Right renal cortex interstitium (tissue), 3 donors: ENCODE results near the gene ADAM15. TPM values are rescaled to one million over a fixed set of nuclear protein-coding genes. Genes with fewer than 3 reads are reported as not detected.

Source experiments
- DNase-seq, 3 donors: peaks; one replicate each; pipeline ENCODE4 v3.0.0-alpha.2; 2013; ENCODE audit warnings: low read depth in 3 of 3, low spot score in 2 of 3
- polyA plus RNA-seq, 3 donors: library from polyadenylated mRNA; unstranded; fragments of 120-200 nt; gene quantifications; one replicate each; pipeline ENCODE4 v1.2.1, GENCODE V29; 2013; ENCODE audit not compliant: insufficient read length in 3 of 3

ADAM15 gene
- polyA plus RNA-seq, 3 donors = 36.5 to 37.6 (median 36.8) TPM

GRCh38 chr1:155110381-155110780 is 59.3 kb downstream of the ADAM15 start:
- no peak for DNase-seq

- no peak for DNase-seq
Measured at GRCh38 chr1:155110826-155111225, 59.7 kb downstream of the ADAM15 start.

Other genes with a start within 250 kb of the ADAM15 start
- gene KCNN3, start 181.0 kb upstream of the ADAM15 start, polyA plus RNA-seq = 1 to 10 TPM; 2.0 to 2.8 (median 2.4) TPM
- 10 to 100 TPM; 42.2 to 43.6 (median 43.3) TPM for gene PMVK, start 114.6 kb upstream of the ADAM15 start, polyA plus RNA-seq
- 10 to 100 TPM; 67.1 to 71.0 (median 67.8) TPM for gene PBXIP1, start 95.2 kb upstream of the ADAM15 start, polyA plus RNA-seq
- 10 to 100 TPM; 41.8 to 46.5 (median 42.6) TPM for gene PYGO2, start 89.5 kb upstream of the ADAM15 start, polyA plus RNA-seq
- 10 to 100 TPM; 74.7 to 82.3 (median 76.1) TPM for gene SHC1, start 80.6 kb upstream of the ADAM15 start, polyA plus RNA-seq
- 100 to 1,000 TPM; 102 to 114 (median 104) TPM for gene CKS1B, start 76.6 kb upstream of the ADAM15 start, polyA plus RNA-seq
- gene FLAD1, start 68.0 kb upstream of the ADAM15 start, polyA plus RNA-seq = 10 to 100 TPM; 28.1 to 30.7 (median 29.0) TPM
- not detected for gene LENEP, start 57.7 kb upstream of the ADAM15 start, polyA plus RNA-seq
- gene ZBTB7B, start 48.5 kb upstream of the ADAM15 start, polyA plus RNA-seq = 10 to 100 TPM in 2 of 3 donors, 1 to 10 TPM in 1; 10.0 to 13.8 (median 11.5) TPM
- gene DCST2, start 17.5 kb upstream of the ADAM15 start, polyA plus RNA-seq = 1 to 10 TPM in 2 of 3 donors, under 1 TPM in 1; 0.85 to 1.3 (median 1.3) TPM
- gene DCST1, start 17.5 kb upstream of the ADAM15 start, polyA plus RNA-seq = under 1 TPM; 0.21 to 0.29 (median 0.28) TPM
- 10 to 100 TPM; 18.0 to 20.3 (median 18.5) TPM for gene EFNA4, start 12.4 kb downstream of the ADAM15 start, polyA plus RNA-seq
- 1 to 10 TPM; 4.8 to 6.5 (median 6.1) TPM for gene EFNA3, start 27.5 kb downstream of the ADAM15 start, polyA plus RNA-seq
- 10 to 100 TPM; 68.2 to 78.3 (median 74.4) TPM for gene EFNA1, start 76.6 kb downstream of the ADAM15 start, polyA plus RNA-seq
- 10 to 100 TPM; 52.9 to 57.0 (median 55.8) TPM for gene SLC50A1, start 84.5 kb downstream of the ADAM15 start, polyA plus RNA-seq
- gene DPM3, start 89.2 kb downstream of the ADAM15 start, polyA plus RNA-seq = 10 to 100 TPM; 26.4 to 36.9 (median 33.0) TPM
- gene KRTCAP2, start 122.0 kb downstream of the ADAM15 start, polyA plus RNA-seq = 100 to 1,000 TPM; 140 to 153 (median 152) TPM
- 1 to 10 TPM; 2.4 to 2.9 (median 2.9) TPM for gene TRIM46, start 122.5 kb downstream of the ADAM15 start, polyA plus RNA-seq
- 10 to 100 TPM; 29.3 to 34.9 (median 31.9) TPM for gene THBS3, start 156.6 kb downstream of the ADAM15 start, polyA plus RNA-seq
- gene MTX1, start 157.4 kb downstream of the ADAM15 start, polyA plus RNA-seq = 10 to 100 TPM; 40.0 to 44.2 (median 42.2) TPM
- gene ENTREP3, start 204.2 kb downstream of the ADAM15 start, polyA plus RNA-seq = 10 to 100 TPM; 18.0 to 21.5 (median 19.3) TPM
- 10 to 100 TPM; 52.3 to 59.5 (median 54.7) TPM for gene SCAMP3, start 211.0 kb downstream of the ADAM15 start, polyA plus RNA-seq
- gene CLK2, start 222.2 kb downstream of the ADAM15 start, polyA plus RNA-seq = 10 to 100 TPM; 61.3 to 68.7 (median 64.7) TPM
- 1 to 10 TPM; 6.8 to 9.3 (median 9.0) TPM for gene HCN3, start 226.1 kb downstream of the ADAM15 start, polyA plus RNA-seq